Measurements from ENCODE around the gene PECR. TPM values are rescaled to one million over a fixed set of nuclear protein-coding genes. Genes with fewer than 3 reads are reported as not detected.

Gene PECR
- total and polyA plus RNA-seq, 10 of the 15 experiments (the other 5 are each of a cell fraction or from before 2014, with no cell fraction given), result 7.6 to 37.4 (median 25.7) TPM

GRCh38 chr2:216051350-216051749 lies 30.3 kb downstream of the PECR start:
- Histone ChIP-seq H3K79me2 (ENCODE audit: control insufficient read depth, insufficient read depth, low read length) (no peaks in the 10 kb centered on the region), H2AFZ (ENCODE audit: control insufficient read depth, low read depth, low read length) (no peak overlapping the region), H3K4me1 (ENCODE audit: control insufficient read depth, insufficient read depth, low read length) (peaks cover 7% of the 10 kb centered on the region), H3K9me3 (replicated peaks; ENCODE audit: control insufficient read depth, insufficient read depth, low read length) (no peaks in the 10 kb centered on the region), H3K9ac (ENCODE audit: control insufficient read depth, insufficient read depth, low read length) (no peak overlapping the region), H4K20me1 (ENCODE audit: control insufficient read depth, insufficient read depth) (no peaks in the 10 kb centered on the region), H3K27me3 (replicated peaks in 1 of 2; ENCODE audit: control insufficient read depth in 2 of 2, insufficient read depth in 2 of 2, low read length in 1 of 2) (no peaks in the 10 kb centered on the region), H3K4me2 (ENCODE audit: control insufficient read depth, insufficient read depth) (no peak overlapping the region), H3K36me3 (ENCODE audit: control insufficient read depth in 2 of 2, insufficient read depth in 2 of 2, low read length in 1 of 2) (no peaks in the 10 kb centered on the region), H3K27ac (ENCODE audit: control insufficient read depth, insufficient read depth) (no peak overlapping the region), H3K4me3 (no peak overlapping the region)
- CTCF ChIA-PET, result interaction anchor here (1.2 to 8.1 kb wide), 4 partner anchors 9 to 63 kb away, joined by 4 to 57 read pairs (median 5); no protein-coding TSS in a partner anchor
- no TSS peak for BruUV-seq (replicated peaks)
- FAIRE-seq (no peak), ATAC-seq (no peak), DNase-seq (ENCODE audit: low read depth, low spot score) (no peak)
- in situ Hi-C loops (cut with MboI) (no loop called here), intact Hi-C loops (cut with micrococcal nuclease; ENCODE audit: unreplicated experiment) (no loop called here)
- TF ChIP-seq CHD4 (IDR thresholded peaks at IDR 0.05) (no peak), PML (IDR thresholded peaks at IDR 0.05; ENCODE audit: low read length) (no peak), ZBTB40 (IDR thresholded peaks at IDR 0.05; ENCODE audit: borderline replicate concordance) (no peak), HSF1 (IDR thresholded peaks at IDR 0.05; ENCODE audit: low read depth, low read length) (no peak), JUNB (IDR thresholded peaks at IDR 0.05) (no peak), BACH1 (IDR thresholded peaks at IDR 0.05; ENCODE audit: borderline replicate concordance) (no peak), BHLHE40 (IDR thresholded peaks at IDR 0.05; ENCODE audit: borderline replicate concordance in 1 of 2, low read depth in 2 of 2, low read length in 1 of 2) (no peak), FOXM1 (IDR thresholded peaks at IDR 0.05; ENCODE audit: low read depth, low read length) (no peak), ATF3 (IDR thresholded peaks at IDR 0.05; ENCODE audit: borderline replicate concordance, extremely low read depth, low read depth, low read length) (no peak), USF1 (IDR thresholded peaks at IDR 0.05; ENCODE audit: borderline replicate concordance, extremely low read length, insufficient read depth, low read depth, low read length) (no peak), ZBTB33 (IDR thresholded peaks at IDR 0.05) (no peak)
- POLR2A ChIA-PET, result interaction anchor here (0.7 kb wide), 1 partner anchor 477 kb away, joined by 4 read pairs; no protein-coding TSS in a partner anchor
- SMC1A ChIA-PET (ENCODE audit: uncharacterized antibody, unreplicated experiment), result interaction anchor here (1.1 to 1.8 kb wide), 5 partner anchors 10 to 63 kb away, joined by 3 to 5 read pairs (median 3); no protein-coding TSS in a partner anchor
- 96% methylated on average over 3 of the region's 3 CpGs for WGBS (ENCODE audit: insufficient coverage, insufficient replicate concordance, low lambda C conversion rate, missing lambda C conversion rate)
- RAD21 ChIA-PET (ENCODE audit: unreplicated experiment), result no interaction called here

Data from GM12878 (cell line).